ENCODE results near the gene UBE2D1. TPM values are rescaled to one million over a fixed set of nuclear protein-coding genes. Genes with fewer than 3 reads are reported as not detected.

The UBE2D1 gene
- total RNA-seq, 5 donors from 2014 or later (not counting 1 experiment from before 2014, with no cell fraction given) = 9.4 to 12.2 (median 10.5) TPM

DNA sequence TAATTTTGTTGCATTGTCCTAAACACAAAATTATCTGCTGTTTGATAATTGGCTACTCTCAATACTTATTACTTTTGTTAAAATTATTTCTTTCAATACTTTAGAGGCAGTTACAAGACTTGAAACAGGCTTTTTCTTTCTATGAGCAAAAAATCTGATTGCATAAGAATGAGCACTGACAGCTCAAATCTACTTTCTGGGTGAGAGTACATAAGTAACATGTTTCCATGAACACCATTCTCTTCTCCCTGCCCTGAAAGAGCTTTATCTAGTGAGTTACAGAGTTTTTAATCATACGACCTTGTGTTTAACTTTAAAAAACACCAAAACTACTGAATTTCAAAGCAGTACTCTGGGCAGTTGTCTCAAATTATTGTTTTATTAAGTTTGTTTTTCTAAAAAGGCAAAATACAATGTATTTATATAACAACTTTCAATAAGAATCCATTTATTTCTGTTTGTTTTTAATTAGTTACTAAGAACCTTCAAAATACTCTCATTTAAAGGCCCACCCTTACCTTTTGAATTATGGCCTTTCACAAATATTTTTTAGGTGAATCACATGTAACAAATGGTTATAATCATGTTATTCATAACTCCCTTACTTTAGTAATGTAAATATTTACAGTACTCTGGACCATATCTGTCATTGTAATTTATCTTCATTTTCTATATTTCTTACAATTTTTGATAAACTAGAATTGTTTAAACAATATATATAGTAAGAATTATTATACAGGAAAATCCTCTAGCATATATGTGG is 27.4 kb downstream of the UBE2D1 start:
- H3K27ac Mint-ChIP-seq = no peak overlapping the region
- DNase-seq (no peak), ATAC-seq (replicated peaks in 1 of 4) (no peak)
- H3K36me3 ChIP-seq (ENCODE audit: control insufficient read depth in 2 of 2, extremely low read depth in 1 of 2, insufficient read depth in 1 of 2, low read length in 1 of 2) = peaks cover 0 to 7% of the 10 kb centered on the region in 2 donors
- no peaks in the 10 kb centered on the region for H3K27me3 Mint-ChIP-seq
- H3K4me3 ChIP-seq (ENCODE audit: control insufficient read depth in 1 of 2, extremely low read depth in 1 of 2, low read length in 1 of 2) = no peak overlapping the region
- H3K9me3 Mint-ChIP-seq = no peaks in the 10 kb centered on the region
- no peaks in the 10 kb centered on the region for H3K27me3 ChIP-seq (replicated peaks in 1 of 2; ENCODE audit: control insufficient read depth in 2 of 2, extremely low read depth in 1 of 2, insufficient read depth in 2 of 2, low read length in 1 of 2)
- WGBS (ENCODE audit: insufficient coverage) = no CpG with 5 or more reads among the region's 1 CpG
- H3K4me3 Mint-ChIP-seq = no peak overlapping the region
- CTCF ChIA-PET = no interaction called here
- peaks cover 28 to 32% (median 30%) of the 10 kb centered on the region in 3 donors for H3K4me1 Mint-ChIP-seq
- no peaks in the 10 kb centered on the region for H3K9me3 ChIP-seq
- H3K4me1 ChIP-seq (ENCODE audit: control insufficient read depth in 1 of 2, extremely low read depth in 1 of 2, insufficient read depth in 2 of 2, low read length in 2 of 2) = peaks cover 3 to 13% of the 10 kb centered on the region in 2 experiments
- POLR2A ChIA-PET = no interaction called here
- H3K27ac ChIP-seq (ENCODE audit: low read length) = no peak overlapping the region
- peaks cover 26% of the 10 kb centered on the region for H3K36me3 Mint-ChIP-seq

DNA sequence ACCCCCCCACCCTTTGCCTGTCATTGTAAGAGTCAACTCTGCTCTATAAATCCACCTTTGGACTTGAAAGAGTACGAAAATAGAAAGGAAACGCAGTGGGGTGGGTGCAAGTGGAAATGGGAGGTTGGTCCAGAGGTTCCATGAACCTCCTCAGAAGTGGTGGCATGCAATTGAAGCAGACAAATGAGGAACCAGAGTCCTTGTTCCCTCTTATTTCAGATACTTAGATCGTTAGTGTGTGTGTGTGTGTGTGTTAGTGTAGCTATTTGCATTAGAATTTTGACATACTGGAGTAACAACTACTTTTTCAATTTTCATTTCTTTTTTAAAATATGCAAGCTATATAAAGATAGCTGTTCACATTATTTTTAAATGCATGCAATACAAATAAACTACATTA is 32.3 kb downstream of the UBE2D1 start:
- 100% methylated on average over 1 of the region's 3 CpGs for WGBS (ENCODE audit: insufficient coverage)
- H3K27me3 ChIP-seq (replicated peaks in 1 of 2; ENCODE audit: control insufficient read depth in 2 of 2, extremely low read depth in 1 of 2, insufficient read depth in 2 of 2, low read length in 1 of 2) = no peaks in the 10 kb centered on the region
- CTCF ChIA-PET = interaction anchor here in 1 of 2 donors (1.2 kb wide), 1 partner anchor 16 kb away, joined by 3 read pairs; no protein-coding TSS in a partner anchor
- no peaks in the 10 kb centered on the region for H3K4me1 Mint-ChIP-seq
- DNase-seq (no peak), ATAC-seq (replicated peaks in 1 of 4) (no peak)
- no peak overlapping the region for H3K4me3 ChIP-seq (ENCODE audit: control insufficient read depth in 1 of 2, extremely low read depth in 1 of 2, low read length in 1 of 2)
- H3K27me3 Mint-ChIP-seq = no peaks in the 10 kb centered on the region
- H3K36me3 Mint-ChIP-seq = peaks cover 23% of the 10 kb centered on the region
- no peak overlapping the region for H3K27ac Mint-ChIP-seq
- no peak overlapping the region for H3K4me3 Mint-ChIP-seq
- H3K9me3 ChIP-seq = no peaks in the 10 kb centered on the region
- H3K27ac ChIP-seq (ENCODE audit: low read length) = no peak overlapping the region
- no peaks in the 10 kb centered on the region for H3K4me1 ChIP-seq (ENCODE audit: control insufficient read depth in 1 of 2, extremely low read depth in 1 of 2, insufficient read depth in 2 of 2, low read length in 2 of 2)
- no peaks in the 10 kb centered on the region for H3K9me3 Mint-ChIP-seq
- POLR2A ChIA-PET = no interaction called here
- H3K36me3 ChIP-seq (ENCODE audit: control insufficient read depth in 2 of 2, extremely low read depth in 1 of 2, insufficient read depth in 1 of 2, low read length in 1 of 2) = peaks cover 0 to 3% of the 10 kb centered on the region in 2 donors

DNA sequence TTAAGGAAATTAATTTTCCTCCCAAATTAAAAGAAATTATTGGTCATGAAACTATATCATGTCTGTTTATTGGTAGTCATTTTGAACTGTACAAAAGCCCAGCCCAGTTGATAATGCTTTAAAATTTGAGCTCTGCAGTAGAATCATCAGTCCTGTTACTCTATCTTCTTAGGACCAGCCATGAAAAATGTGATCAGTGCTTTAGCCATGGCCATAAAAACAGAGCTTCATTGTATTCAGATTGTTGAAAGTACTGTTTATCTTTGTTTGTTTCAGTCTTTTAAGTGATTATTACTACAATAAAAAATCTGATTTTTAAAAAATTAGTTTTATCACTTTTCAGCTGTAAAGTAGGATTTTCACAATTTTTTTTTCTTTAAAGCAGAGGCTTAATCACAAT is 36.7 kb downstream of the UBE2D1 start:
- Mint-ChIP-seq H3K27ac (no peak overlapping the region), H3K27me3 (no peaks in the 10 kb centered on the region)
- POLR2A ChIA-PET = interaction anchor here in 1 of 2 donors (0.8 kb wide), 1 partner anchor 17 kb away, joined by 3 read pairs; no protein-coding TSS in a partner anchor

DNA sequence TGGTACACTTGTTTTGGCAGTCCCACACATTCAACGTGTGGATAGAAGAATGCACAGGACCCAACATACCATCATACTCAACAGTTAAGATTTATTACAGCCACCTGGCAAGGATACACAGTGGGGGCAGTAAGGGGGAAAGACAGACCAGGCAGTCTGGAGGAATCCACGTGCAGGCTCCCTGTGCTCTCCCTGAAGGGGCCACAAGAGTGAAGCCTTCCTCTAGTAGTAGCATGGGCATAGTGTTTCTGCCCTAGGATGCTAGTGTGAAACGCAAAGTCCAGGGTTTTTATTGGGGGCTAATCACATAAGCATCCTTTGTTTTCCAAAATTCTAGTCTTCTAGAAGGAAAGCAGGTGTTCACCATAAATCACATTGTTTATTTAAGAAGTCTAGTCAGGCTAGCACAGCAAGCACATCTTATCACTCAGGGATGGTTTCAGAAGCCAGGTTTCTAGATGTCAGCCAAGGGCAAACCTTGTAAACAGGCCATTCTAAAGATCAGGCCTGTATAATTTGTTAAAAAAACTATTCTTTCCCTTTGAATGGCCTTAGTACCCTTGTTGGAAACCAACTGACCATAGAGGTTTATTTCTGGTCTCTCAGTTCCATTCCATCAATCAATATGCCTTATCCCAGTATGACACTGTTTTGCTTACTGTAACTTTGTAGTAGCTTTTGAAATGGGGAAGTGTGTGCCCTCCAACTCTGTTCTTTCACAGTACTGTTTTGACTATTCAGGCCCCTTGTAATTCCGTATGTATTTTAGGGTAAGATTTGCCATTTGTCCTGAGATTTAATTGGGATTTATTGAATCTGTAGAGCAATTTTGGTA is 38.0 kb downstream of the UBE2D1 start:
- Histone ChIP-seq H3K4me1 (ENCODE audit: control insufficient read depth in 1 of 2, extremely low read depth in 1 of 2, insufficient read depth in 2 of 2, low read length in 2 of 2) (no peaks in the 10 kb centered on the region), H3K27ac (ENCODE audit: low read length) (no peak overlapping the region), H3K4me3 (ENCODE audit: control insufficient read depth in 1 of 2, extremely low read depth in 1 of 2, low read length in 1 of 2) (no peak overlapping the region), H3K27me3 (replicated peaks in 1 of 2; ENCODE audit: control insufficient read depth in 2 of 2, extremely low read depth in 1 of 2, insufficient read depth in 2 of 2, low read length in 1 of 2) (no peaks in the 10 kb centered on the region), H3K36me3 (ENCODE audit: control insufficient read depth in 2 of 2, extremely low read depth in 1 of 2, insufficient read depth in 1 of 2, low read length in 1 of 2) (no peaks in the 10 kb centered on the region), H3K9me3 (no peaks in the 10 kb centered on the region)
- Mint-ChIP-seq H3K36me3 (peaks cover 3% of the 10 kb centered on the region), H3K4me3 (no peak overlapping the region), H3K27me3 (no peaks in the 10 kb centered on the region), H3K9me3 (no peaks in the 10 kb centered on the region), H3K4me1 (no peaks in the 10 kb centered on the region), H3K27ac (no peak overlapping the region)
- DNase-seq (no peak), ATAC-seq (replicated peaks in 1 of 4) (no peak)
- ChIA-PET CTCF (no interaction called here), POLR2A (no interaction called here)
- WGBS (ENCODE audit: insufficient coverage) = no CpG with 5 or more reads among the region's 4 CpGs

More for the DNA sequence above, 36.7 kb downstream of the UBE2D1 start:
- H3K9me3 ChIP-seq = no peaks in the 10 kb centered on the region
- H3K4me1 ChIP-seq (ENCODE audit: control insufficient read depth in 1 of 2, extremely low read depth in 1 of 2, insufficient read depth in 2 of 2, low read length in 2 of 2) = no peaks in the 10 kb centered on the region
- H3K27ac ChIP-seq (ENCODE audit: low read length) = no peak overlapping the region
- Mint-ChIP-seq H3K36me3 (peaks cover 3% of the 10 kb centered on the region), H3K4me1 (no peaks in the 10 kb centered on the region), H3K9me3 (no peaks in the 10 kb centered on the region), H3K4me3 (no peak overlapping the region)
- CTCF ChIA-PET = no interaction called here
- DNase-seq = no peak
- no peaks in the 10 kb centered on the region for H3K36me3 ChIP-seq (ENCODE audit: control insufficient read depth in 2 of 2, extremely low read depth in 1 of 2, insufficient read depth in 1 of 2, low read length in 1 of 2)
- no peak overlapping the region for H3K4me3 ChIP-seq (ENCODE audit: control insufficient read depth in 1 of 2, extremely low read depth in 1 of 2, low read length in 1 of 2)
- ATAC-seq (replicated peaks in 1 of 4) = no peak
- no peaks in the 10 kb centered on the region for H3K27me3 ChIP-seq (replicated peaks in 1 of 2; ENCODE audit: control insufficient read depth in 2 of 2, extremely low read depth in 1 of 2, insufficient read depth in 2 of 2, low read length in 1 of 2)

DNA sequence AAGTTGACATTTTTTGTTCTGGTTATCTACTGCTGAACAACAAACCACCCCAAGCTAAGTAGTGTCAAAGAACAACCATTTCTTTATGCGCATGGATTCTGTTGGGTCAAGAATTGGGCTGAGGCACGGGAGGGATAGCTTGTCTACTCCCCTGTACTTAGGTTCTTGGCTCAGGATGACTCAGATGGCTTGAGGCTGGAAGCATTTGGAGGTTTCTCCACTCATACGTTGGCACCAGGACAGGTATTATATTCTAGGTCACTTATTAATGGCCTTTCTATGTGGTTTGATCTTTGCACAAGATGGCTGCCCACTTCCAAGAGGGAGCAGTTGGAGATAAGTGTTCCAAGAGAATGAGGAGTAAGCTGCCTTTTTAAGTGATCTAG is 38.6 kb downstream of the UBE2D1 start:
- Histone ChIP-seq H3K27ac (ENCODE audit: low read length) (no peak overlapping the region), H3K4me1 (ENCODE audit: control insufficient read depth in 1 of 2, extremely low read depth in 1 of 2, insufficient read depth in 2 of 2, low read length in 2 of 2) (no peaks in the 10 kb centered on the region), H3K27me3 (replicated peaks in 1 of 2; ENCODE audit: control insufficient read depth in 2 of 2, extremely low read depth in 1 of 2, insufficient read depth in 2 of 2, low read length in 1 of 2) (no peaks in the 10 kb centered on the region), H3K36me3 (ENCODE audit: control insufficient read depth in 2 of 2, extremely low read depth in 1 of 2, insufficient read depth in 1 of 2, low read length in 1 of 2) (no peaks in the 10 kb centered on the region), H3K9me3 (no peaks in the 10 kb centered on the region), H3K4me3 (ENCODE audit: control insufficient read depth in 1 of 2, extremely low read depth in 1 of 2, low read length in 1 of 2) (no peak overlapping the region)
- Mint-ChIP-seq H3K4me3 (no peak overlapping the region), H3K27me3 (no peaks in the 10 kb centered on the region), H3K27ac (no peak overlapping the region), H3K36me3 (peaks cover 3% of the 10 kb centered on the region), H3K4me1 (no peaks in the 10 kb centered on the region), H3K9me3 (no peaks in the 10 kb centered on the region)
- ChIA-PET POLR2A (interaction anchor here in 1 of 2 donors (0.6 kb wide), 1 partner anchor 22 kb away, joined by 3 read pairs; no protein-coding TSS in a partner anchor), CTCF (no interaction called here)
- ATAC-seq (replicated peaks in 1 of 4) = no peak
- WGBS (ENCODE audit: insufficient coverage) = 86% methylated on average over 2 of the region's 3 CpGs
- DNase-seq = no peak

DNA sequence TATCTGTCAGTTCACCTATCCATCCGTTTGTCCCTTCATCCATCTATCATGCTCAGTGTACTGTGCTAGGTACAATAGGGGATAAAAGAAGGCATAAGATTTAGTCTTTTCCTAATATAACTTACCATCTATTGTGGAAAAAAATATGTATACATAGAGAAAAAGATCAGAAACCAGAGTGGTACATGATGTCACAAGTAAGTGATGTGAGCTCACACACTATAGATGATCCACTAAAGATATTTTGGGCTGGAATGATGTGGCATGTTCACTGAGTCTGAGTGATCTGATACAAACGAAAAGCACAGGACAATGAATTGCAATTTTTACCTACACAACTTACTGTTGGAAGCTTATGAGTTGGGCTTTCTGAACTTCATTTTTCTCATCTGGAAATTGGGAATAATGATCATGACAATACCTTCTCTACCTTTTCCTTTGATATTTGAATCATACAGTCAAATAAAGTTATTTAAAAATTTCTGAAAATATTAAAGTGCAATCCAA is 47.7 kb downstream of the UBE2D1 start:
- H3K4me1 Mint-ChIP-seq = peaks cover 34 to 38% (median 38%) of the 10 kb centered on the region in 3 donors
- no peaks in the 10 kb centered on the region for H3K9me3 Mint-ChIP-seq
- H3K27me3 ChIP-seq (replicated peaks in 1 of 2; ENCODE audit: control insufficient read depth in 2 of 2, extremely low read depth in 1 of 2, insufficient read depth in 2 of 2, low read length in 1 of 2) = no peaks in the 10 kb centered on the region
- H3K4me3 ChIP-seq (ENCODE audit: control insufficient read depth in 1 of 2, extremely low read depth in 1 of 2, low read length in 1 of 2) = no peak overlapping the region
- H3K9me3 ChIP-seq = no peaks in the 10 kb centered on the region
- no peak overlapping the region for H3K27ac ChIP-seq (ENCODE audit: low read length)
- WGBS (ENCODE audit: insufficient coverage) = no CpG with 5 or more reads among the region's 2 CpGs
- H3K27me3 Mint-ChIP-seq = no peaks in the 10 kb centered on the region
- no peak for ATAC-seq (replicated peaks in 1 of 4)
- POLR2A ChIA-PET = interaction anchor here in 1 of 2 donors (0.6 kb wide), 2 partner anchors 111 to 357 kb away, joined by 3 read pairs; no protein-coding TSS in a partner anchor
- no peak overlapping the region for H3K4me3 Mint-ChIP-seq
- DNase-seq = no peak
- H3K36me3 Mint-ChIP-seq = peaks cover 4% of the 10 kb centered on the region
- H3K4me1 ChIP-seq (ENCODE audit: control insufficient read depth in 1 of 2, extremely low read depth in 1 of 2, insufficient read depth in 2 of 2, low read length in 2 of 2) = peaks cover 19 to 28% of the 10 kb centered on the region in 2 experiments
- peaks cover 0 to 6% of the 10 kb centered on the region in 2 donors for H3K36me3 ChIP-seq (ENCODE audit: control insufficient read depth in 2 of 2, extremely low read depth in 1 of 2, insufficient read depth in 1 of 2, low read length in 1 of 2)
- H3K27ac Mint-ChIP-seq = no peak overlapping the region
- CTCF ChIA-PET = interaction anchor here in 1 of 2 donors (1.2 kb wide), 1 partner anchor 28 kb away, joined by 4 read pairs; no protein-coding TSS in a partner anchor
